GM12892 (cell line): Measurements from ENCODE around the gene POT1.

Experiments used
- DNase-seq: peaks from one replicate; pipeline ENCODE4 v3.0.0; 2011; ENCODE audit not compliant: insufficient read length
- FAIRE-seq: peaks from 2 replicates; lab custom pipeline; 2011; peaks lifted over from hg19 to GRCh38; lab: Jason Lieb, UNC
- POLR2A ChIP-seq: IDR thresholded peaks from 2 replicates; pipeline ENCODE4 v1.6.1; 2011; ENCODE audit warnings: low read depth, low read length, control low read depth
- POLR2AphosphoS5 ChIP-seq: IDR thresholded peaks from 2 replicates; pipeline ENCODE4 v1.6.1; 2011; ENCODE audit warnings: low read depth, low read length, control low read depth
- TAF1 ChIP-seq: IDR thresholded peaks from 2 replicates; pipeline ENCODE4 v1.6.1; 2011; ENCODE audit warnings: low read depth, mild to moderate bottlenecking, control low read depth, low read length, borderline replicate concordance

The POT1 gene

GRCh38 chr7:124908259-124908658 is 21.4 kb downstream of the POT1 start:
- no peak for DNase-seq
- TF ChIP-seq POLR2AphosphoS5 (no peak), POLR2A (no peak), TAF1 (no peak)
- no peak for FAIRE-seq

- TF ChIP-seq POLR2A (no peak), POLR2AphosphoS5 (no peak), TAF1 (no peak)
- DNase-seq, result no peak
- no peak for FAIRE-seq
These were observed 22.1 kb downstream of the POT1 start for GRCh38 chr7:124907490-124907889.

- DNase-seq (no peak), FAIRE-seq (no peak)
- no peak for TF ChIP-seq POLR2AphosphoS5
- no peak for TF ChIP-seq POLR2A
- no peak for TF ChIP-seq TAF1
These were observed 31.1 kb downstream of the POT1 start for GRCh38 chr7:124898531-124898930.

- no peak for FAIRE-seq
- TF ChIP-seq POLR2AphosphoS5, result no peak
- TF ChIP-seq TAF1, result no peak
- no peak for TF ChIP-seq POLR2A
- no peak for DNase-seq
These were observed 33.6 kb downstream of the POT1 start for GRCh38 chr7:124896001-124896400.

- FAIRE-seq (no peak), DNase-seq (no peak)
- no peak for TF ChIP-seq POLR2AphosphoS5
- TF ChIP-seq POLR2A, result no peak
- no peak for TF ChIP-seq TAF1
These were observed 36.3 kb downstream of the POT1 start for GRCh38 chr7:124893140-124893827.

- no peak for FAIRE-seq
- TF ChIP-seq TAF1 (no peak), POLR2A (no peak), POLR2AphosphoS5 (no peak)
- DNase-seq, result no peak
These were observed 42.4 kb downstream of the POT1 start for GRCh38 chr7:124887247-124887646.

- no peak for DNase-seq
- TF ChIP-seq POLR2AphosphoS5 (no peak), TAF1 (no peak), POLR2A (no peak)
- no peak for FAIRE-seq
These were observed 47.6 kb downstream of the POT1 start for GRCh38 chr7:124881981-124882380.

- no peak for TF ChIP-seq POLR2AphosphoS5
- no peak for FAIRE-seq
- no peak for DNase-seq
These were observed 49.9 kb downstream of the POT1 start for GRCh38 chr7:124879771-124880170.

- no peak for FAIRE-seq
- TF ChIP-seq TAF1 (no peak), POLR2AphosphoS5 (no peak), POLR2A (no peak)
- no peak for DNase-seq
These were observed 50.5 kb downstream of the POT1 start for GRCh38 chr7:124879103-124879502.

GRCh38 chr7:124874644-124875163 is 54.9 kb downstream of the POT1 start:
- no peak for TF ChIP-seq POLR2A
- TF ChIP-seq TAF1, result no peak
- TF ChIP-seq POLR2AphosphoS5, result no peak
- DNase-seq, result no peak
- FAIRE-seq, result no peak

- DNase-seq (no peak), FAIRE-seq (no peak)
- TF ChIP-seq POLR2AphosphoS5 (no peak), POLR2A (no peak), TAF1 (no peak)
These were observed 71.9 kb downstream of the POT1 start for GRCh38 chr7:124857672-124858235.
